OCI-LY3 (cell line): Measurements from ENCODE around the gene B3GLCT.
"Not testable (repeated sequence)": the region's sequence is repeated elsewhere in the genome, so short reads cannot be mapped to it uniquely, and the experiment has no call there.

Experiments used
- H2AFZ ChIP-seq: fragments of 200-600, 300-600 bp; shearing (Covaris generic); 2 replicates; pipeline ENCODE4 v1.6.0; 2014; ENCODE audit warnings: antibody characterized with exemption, low read depth, low read length
- H3K27ac ChIP-seq: fragments of 200-600, 300-600 bp; sonication (generic); 2 replicates; pipeline ENCODE4 v1.5.1; 2014; ENCODE audit warnings: mild to moderate bottlenecking, low read length, moderate library complexity, mixed read lengths
- H3K27me3 ChIP-seq: fragments of 200-600, 300-600 bp; sonication (generic); 2 replicates; pipeline ENCODE4 v1.6.1; 2014; ENCODE audit warnings: low read depth, low read length, mixed read lengths
- H3K36me3 ChIP-seq: fragments of 200-600, 300-600 bp; sonication (generic); replicated peaks from 2 replicates; pipeline ENCODE3; 2014; ENCODE audit warnings: low read depth, low read length, mixed read lengths
- H3K4me1 ChIP-seq: fragments of 300-600, 200-600 bp; sonication (generic); 2 replicates; pipeline ENCODE4 v1.6.1; 2014; ENCODE audit warnings: low read length, mixed read lengths
- H3K4me2 ChIP-seq: fragments of 200-600, 300-600 bp; sonication (generic); 2 replicates; pipeline ENCODE4 v1.6.1; 2014; ENCODE audit warnings: low read length, mixed read lengths
- H3K4me3 ChIP-seq: fragments of 300-600, 200-600 bp; sonication (generic); 2 replicates; pipeline ENCODE4 v1.5.1; 2014; ENCODE audit warnings: antibody characterized with exemption, mild to moderate bottlenecking, low read length, moderate library complexity
- H3K79me2 ChIP-seq: fragments of 300-600, 200-600 bp; shearing (Covaris generic); 2 replicates; pipeline ENCODE4 v1.6.1; 2014; ENCODE audit warnings: mild to moderate bottlenecking, low read length, mixed read lengths
- H3K9ac ChIP-seq: fragments of 300-600, 200-600 bp; shearing (Covaris generic); 2 replicates; pipeline ENCODE4 v1.6.0; 2014; ENCODE audit warnings: mild to moderate bottlenecking, low read length, moderate library complexity
- H3K9me3 ChIP-seq: fragments of 200-600, 300-600 bp; shearing (Covaris generic); 2 replicates; pipeline ENCODE4 v1.6.1; 2014; ENCODE audit warnings: low read length, mixed read lengths; ENCODE audit not compliant: insufficient read depth
- H4K20me1 ChIP-seq: fragments of 200-600, 300-600 bp; sonication (generic); 2 replicates; pipeline ENCODE4 v1.6.1; 2016; ENCODE audit warnings: low read length, mixed read lengths; ENCODE audit not compliant: insufficient read depth
- CTCF ChIP-seq: fragments of 200-600, 300-600 bp; sonication (generic); IDR thresholded peaks from 2 replicates; pipeline ENCODE4 v1.5.1; 2014; ENCODE audit warnings: antibody characterized with exemption, low read length, low read depth
- EZH2phosphoT487 ChIP-seq: fragments of 200-600 bp; shearing (Covaris generic); IDR thresholded peaks from 2 replicates; pipeline ENCODE4 v1.6.1; 2018; ENCODE audit warnings: antibody characterized with exemption, mixed run types, low read depth

B3GLCT gene

GRCh38 chr13:31213651-31214289, 14.0 kb downstream of the B3GLCT start:
- H4K20me1 ChIP-seq = no peaks in the 10 kb centered on the region
- TF ChIP-seq CTCF (no peak), EZH2phosphoT487 (no peak)
- no peaks in the 10 kb centered on the region for H3K27me3 ChIP-seq
- H3K4me2 ChIP-seq = no peak overlapping the region
- no peak overlapping the region for H3K4me3 ChIP-seq
- H3K9me3 ChIP-seq = no peaks in the 10 kb centered on the region
- no peak overlapping the region for H2AFZ ChIP-seq
- no peaks in the 10 kb centered on the region for H3K36me3 ChIP-seq
- H3K79me2 ChIP-seq = no peaks in the 10 kb centered on the region
- no peak overlapping the region for H3K9ac ChIP-seq
- peaks cover 2% of the 10 kb centered on the region; the same call in 1 of the 2 replicates for H3K4me1 ChIP-seq
- no peak overlapping the region for H3K27ac ChIP-seq

- no peaks in the 10 kb centered on the region for H3K36me3 ChIP-seq
- H3K4me3 ChIP-seq = no peak overlapping the region
- no peak for TF ChIP-seq CTCF
- TF ChIP-seq EZH2phosphoT487 = no peak
- H3K9me3 ChIP-seq = no peaks in the 10 kb centered on the region
- no peak overlapping the region for H3K9ac ChIP-seq
- H2AFZ ChIP-seq = no peak overlapping the region
- H3K79me2 ChIP-seq = no peaks in the 10 kb centered on the region
- H3K27ac ChIP-seq = no peak overlapping the region
- no peaks in the 10 kb centered on the region for H3K27me3 ChIP-seq
- H3K4me1 ChIP-seq = peaks cover 8% of the 10 kb centered on the region; the same call in 1 of the 2 replicates
- H4K20me1 ChIP-seq = no peaks in the 10 kb centered on the region
- no peak overlapping the region for H3K4me2 ChIP-seq
These were observed 14.7 kb downstream of the B3GLCT start for GRCh38 chr13:31214435-31214834.

GRCh38 chr13:31216916-31217315, 17.1 kb downstream of the B3GLCT start:
- not testable (repeated sequence) for H4K20me1 ChIP-seq, H3K4me1 ChIP-seq

GRCh38 chr13:31219909-31220598, 20.3 kb downstream of the B3GLCT start:
- Histone ChIP-seq H3K36me3 (no peaks in the 10 kb centered on the region), H3K4me3 (no peak overlapping the region), H4K20me1 (no peaks in the 10 kb centered on the region), H3K4me1 (peaks cover 23% of the 10 kb centered on the region), H3K27ac (no peak overlapping the region), H3K9me3 (no peaks in the 10 kb centered on the region), H3K27me3 (no peaks in the 10 kb centered on the region), H2AFZ (no peak overlapping the region), H3K9ac (no peak overlapping the region), H3K79me2 (no peaks in the 10 kb centered on the region), H3K4me2 (no peak overlapping the region)
- TF ChIP-seq CTCF = no peak
- no peak for TF ChIP-seq EZH2phosphoT487

More at GRCh38 chr13:31216916-31217315, 17.1 kb downstream of the B3GLCT start:
- H3K27ac ChIP-seq, H3K4me2 ChIP-seq, H3K9me3 ChIP-seq, H3K36me3 ChIP-seq, H3K27me3 ChIP-seq, H2AFZ ChIP-seq, H3K79me2 ChIP-seq, H3K9ac ChIP-seq, H3K4me3 ChIP-seq: not testable (repeated sequence)
